NCI-H82 (cell line): Measurements from ENCODE around the gene TACSTD2.
"Not testable (repeated sequence)": the region's sequence is repeated elsewhere in the genome, so short reads cannot be mapped to it uniquely, and the experiment has no call there.

Experiments used
- DNase-seq: peaks from one replicate; lab custom pipeline; 2025; lab: John Stamatoyannopoulos, UW

Gene TACSTD2

DNA sequence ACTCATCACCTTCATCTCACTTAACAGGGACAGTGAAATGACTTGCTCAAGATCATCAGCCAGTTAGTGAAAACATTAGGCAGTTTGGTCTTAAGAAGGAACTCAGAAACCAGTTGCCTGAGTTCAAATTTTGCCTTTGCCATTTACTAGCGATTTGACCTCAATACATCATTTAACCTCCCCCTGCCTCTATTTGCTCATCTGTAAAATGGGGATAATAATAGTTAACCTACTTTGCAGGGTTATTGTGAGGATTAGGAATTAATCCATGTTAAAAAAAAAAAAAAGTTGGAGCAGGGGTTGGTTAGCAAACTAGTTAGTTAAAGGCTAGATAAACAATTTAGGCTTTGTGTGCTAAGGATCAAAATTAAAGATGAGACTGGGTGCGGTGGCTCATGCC is 10.6 kb upstream of the TACSTD2 start:
- DNase-seq = no peak

DNA sequence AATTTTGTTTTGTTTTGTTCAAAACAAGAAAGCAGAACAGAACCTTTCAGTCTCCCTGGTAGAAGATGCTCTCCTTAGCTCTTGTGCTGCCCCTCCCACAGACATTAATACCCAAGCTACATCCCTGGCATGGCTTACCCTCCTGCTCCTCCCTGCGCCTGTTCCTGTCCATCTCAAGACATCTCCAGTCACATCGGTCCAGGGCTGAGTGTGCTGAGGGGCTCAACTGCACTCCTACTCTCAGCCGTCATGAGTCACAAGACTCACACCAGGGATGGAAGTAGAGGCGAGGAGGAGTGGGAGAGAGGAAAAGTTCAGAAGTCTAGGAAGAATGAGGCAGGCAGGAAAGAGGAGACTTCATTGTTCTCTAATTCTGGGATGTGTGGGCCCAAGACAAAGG is 9.2 kb upstream of the TACSTD2 start:
- no peak for DNase-seq

DNA sequence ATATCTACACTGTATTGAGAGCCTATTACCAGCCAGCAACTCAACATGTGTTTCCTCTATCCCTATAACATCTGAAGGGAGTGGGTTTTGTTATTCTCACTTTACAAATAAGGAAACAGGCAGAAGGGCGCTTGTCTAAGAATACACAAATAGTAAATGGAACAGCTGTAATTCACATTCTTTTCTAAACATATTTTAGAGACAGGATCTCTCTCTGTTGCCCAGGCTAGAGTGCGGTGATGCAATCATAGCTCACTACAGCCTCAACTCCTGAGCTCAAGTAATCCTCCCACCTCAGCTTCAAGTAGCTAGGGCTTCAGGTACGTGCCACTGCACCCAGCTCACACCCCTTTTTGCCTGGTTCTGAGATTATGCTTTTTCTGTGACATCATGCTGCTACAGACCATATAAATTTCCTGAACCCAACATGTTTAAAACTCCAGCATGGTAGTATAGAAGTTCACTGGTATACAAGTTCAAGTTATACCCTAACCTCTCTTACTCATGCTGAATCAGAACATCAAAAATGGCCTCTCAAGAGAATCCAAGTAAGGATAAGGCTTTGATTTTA is 8.6 kb upstream of the TACSTD2 start:
- no peak for DNase-seq

DNA sequence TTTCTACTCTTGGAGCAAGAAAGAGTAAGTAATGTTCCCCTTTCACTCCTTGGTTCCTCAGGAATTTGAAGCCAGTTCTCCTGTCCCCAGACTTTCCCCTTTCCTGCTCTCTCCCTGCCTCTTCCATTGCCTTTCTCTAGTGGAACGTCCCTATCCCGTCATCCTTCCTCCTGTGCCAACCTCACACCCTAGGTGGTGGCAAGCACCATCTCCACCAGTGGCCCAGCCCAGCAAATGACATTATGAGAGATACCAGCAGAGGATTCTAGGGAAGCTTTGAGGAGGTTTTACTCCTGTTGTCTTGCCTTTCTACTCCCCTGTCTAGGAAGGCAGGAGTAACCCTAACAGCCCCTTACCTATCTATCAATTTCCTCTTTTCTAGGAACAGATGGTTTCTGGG is 8.1 kb upstream of the TACSTD2 start:
- DNase-seq = no peak

DNA sequence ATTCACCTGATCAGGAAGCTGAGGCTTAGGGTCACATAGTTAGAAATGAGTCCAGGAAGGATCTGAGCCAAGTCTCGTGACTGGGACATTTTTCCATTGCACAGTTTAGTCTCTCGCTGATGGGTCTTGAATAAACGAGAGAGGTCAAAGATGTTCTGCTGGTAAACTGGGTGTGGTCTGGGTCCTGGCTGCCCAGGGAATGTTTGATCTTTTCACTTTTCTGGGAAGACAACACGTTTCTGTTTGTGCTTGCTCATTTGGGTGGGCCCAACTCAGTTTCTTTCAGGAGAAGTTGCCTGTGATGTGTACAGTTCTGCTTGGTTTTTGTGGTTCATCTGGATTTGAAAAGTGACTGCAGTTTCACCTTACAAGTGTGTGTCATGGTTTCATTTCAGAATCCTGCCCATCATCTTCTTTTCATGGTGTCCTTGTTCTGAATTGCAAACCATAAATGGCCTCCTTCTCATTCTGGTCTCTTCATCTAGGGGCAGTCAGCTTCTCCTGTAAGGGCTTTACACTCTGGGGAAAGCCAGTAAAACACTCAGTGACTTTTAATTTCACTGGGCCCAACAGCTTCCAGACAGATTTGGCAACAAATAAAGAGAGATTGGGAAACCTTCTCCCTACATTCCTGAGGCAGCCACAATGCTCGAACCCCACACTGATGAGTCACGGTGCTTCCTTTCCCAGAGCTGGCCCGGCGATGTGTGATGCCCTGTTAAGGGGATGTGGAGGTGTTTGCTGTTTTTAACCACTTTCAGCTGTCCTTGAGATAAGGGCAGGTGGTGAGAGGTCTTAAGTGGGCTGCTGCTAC is 7.2 kb upstream of the TACSTD2 start:
- DNase-seq = no peak

DNA sequence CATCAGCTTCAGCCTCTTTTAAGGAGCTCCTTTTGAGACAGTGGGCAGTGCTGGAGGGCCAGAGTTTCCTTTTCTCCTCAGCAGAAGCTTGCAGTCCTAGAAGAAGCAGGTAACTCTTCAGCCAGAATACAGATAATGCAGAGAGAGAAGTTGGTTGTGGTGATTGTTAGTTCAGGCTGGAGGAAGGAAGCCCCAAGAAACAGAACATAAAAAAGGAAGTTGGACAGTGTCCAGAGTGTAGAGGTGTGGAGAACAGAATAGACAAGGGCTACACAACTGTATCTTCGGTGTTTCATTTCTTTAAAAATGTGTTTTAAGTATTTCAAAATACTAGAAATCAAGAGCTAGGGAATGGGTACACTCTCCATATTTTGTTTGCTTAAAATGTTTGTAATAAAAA is 6.4 kb upstream of the TACSTD2 start:
- DNase-seq = no peak

DNA sequence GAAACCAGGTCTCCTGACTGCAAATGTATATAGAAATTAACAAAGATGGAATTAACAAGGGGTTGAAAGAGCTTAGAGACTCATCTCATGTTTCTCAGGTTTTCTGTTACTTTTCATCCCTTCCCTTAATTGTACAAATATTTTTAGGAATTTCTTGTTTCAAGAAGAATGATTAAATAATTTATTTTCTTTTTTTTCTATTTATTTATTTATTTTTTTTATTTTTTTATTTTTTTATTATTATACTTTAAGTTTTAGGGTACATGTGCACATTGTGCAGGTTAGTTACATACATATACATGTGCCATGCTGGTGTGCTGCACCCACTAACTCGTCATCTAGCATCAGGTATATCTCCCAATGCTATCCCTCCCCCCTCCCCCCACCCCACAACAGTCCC is 5.1 kb upstream of the TACSTD2 start:
- not testable (repeated sequence) for DNase-seq

DNA sequence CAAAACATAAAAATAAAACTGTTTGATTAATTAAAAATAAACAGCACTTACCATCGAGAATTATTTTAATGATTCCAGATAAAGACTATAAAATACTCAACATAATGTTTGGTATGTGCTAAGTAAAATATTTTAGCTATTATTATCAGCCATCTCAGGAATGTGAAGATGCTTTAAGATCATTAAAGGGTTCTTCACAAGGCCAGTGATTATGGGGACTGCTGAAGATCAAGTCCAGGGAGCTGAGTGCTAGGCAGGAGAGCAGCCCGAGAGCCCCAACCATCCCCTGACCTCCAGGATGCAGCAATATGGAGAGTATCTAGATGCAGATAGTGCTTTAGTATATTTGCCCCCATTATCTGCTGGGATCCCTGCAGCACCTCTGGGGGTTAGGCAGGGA is 4.6 kb upstream of the TACSTD2 start:
- no peak for DNase-seq

DNA sequence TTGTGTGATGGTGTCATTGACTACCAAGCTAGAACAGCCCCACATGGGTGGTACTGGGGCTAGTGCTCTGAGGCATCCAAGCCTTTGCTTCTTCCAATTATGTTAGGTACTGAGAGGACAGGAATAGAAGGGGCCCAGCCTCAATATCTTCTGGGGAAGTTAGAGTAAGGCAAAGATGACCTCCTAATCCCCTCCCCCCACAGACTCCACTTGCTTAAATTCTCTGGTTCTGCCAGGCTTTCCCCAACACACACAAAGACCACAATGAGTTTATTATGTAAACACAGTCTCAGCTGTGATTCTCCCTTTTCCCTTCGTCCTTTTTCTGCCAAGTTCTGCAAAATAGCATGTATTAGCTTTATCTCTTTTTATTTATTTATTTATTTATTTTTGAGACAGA is 3.1 kb upstream of the TACSTD2 start:
- no peak for DNase-seq

DNA sequence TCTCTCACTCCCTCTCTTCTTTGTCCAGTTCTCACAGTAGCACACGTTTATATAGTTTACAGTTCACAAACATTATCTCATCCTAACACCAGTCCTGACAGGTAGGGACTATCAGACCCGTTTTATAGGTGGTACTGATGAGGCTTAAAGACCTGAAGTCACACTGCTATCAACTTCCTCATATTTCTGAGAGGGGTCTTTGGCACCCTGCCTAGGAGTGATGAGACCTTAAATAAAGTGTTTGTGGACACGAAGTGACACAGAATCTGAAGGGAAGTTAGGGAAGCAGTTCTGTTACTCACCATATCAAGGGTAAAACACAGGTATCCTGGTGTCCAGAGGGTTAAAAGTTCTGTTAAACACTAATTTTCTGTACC is 590 bp upstream of the TACSTD2 start:
- DNase-seq = no peak

DNA sequence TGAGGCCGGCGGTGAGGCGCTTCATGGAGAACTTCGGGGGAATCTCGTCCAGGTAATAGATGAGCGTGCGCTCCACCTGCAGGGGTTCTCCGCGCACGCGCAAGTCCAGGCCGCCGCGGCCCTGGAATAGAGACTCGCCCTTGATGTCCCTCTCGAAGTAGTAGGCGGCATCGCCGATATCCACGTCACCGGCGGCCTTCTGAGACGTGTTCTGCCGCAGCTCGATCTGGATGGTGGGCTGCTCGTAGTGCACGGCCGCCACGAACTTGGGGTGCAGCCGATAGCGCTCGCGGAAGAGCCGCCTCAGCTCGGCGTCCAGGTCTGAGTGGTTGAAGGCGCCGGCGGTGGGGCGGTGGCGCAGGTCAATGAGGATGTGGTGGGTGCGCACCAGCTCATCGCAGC is 726 bp downstream of the TACSTD2 start:
- DNase-seq = no peak

DNA sequence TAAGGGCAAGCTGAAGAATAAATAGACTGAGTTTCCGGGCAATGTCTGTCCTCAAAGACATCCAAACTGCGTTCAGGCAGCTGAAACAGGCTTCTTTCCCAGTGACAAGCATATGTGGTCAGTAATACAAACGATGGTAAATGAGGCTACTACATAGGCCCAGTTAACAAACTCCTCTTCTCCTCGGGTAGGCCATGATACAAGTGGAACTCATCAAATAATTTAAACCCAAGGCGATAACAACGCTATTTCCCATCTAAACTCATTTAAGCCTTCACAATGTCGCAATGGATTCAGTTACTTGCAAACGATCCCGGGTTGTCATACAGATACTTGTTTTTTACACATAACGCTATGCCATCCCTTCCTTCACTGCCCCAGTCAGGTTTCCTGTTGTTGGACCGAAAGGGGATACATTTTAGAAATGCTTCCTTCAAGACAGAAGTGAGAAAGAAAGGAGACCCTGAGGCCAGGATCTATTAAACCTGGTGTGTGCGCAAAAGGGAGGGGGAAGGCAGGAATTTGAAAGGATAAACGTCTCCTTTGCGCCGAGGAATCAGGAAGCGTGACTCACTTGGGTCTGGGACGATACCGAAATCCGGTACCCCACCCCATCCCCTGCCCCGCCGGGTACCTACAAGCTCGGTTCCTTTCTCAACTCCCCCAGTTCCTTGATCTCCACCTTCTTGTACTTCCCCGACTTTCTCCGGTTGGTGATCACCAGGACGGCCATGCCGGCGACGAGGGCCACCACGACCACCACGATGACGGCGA is 1.3 kb downstream of the TACSTD2 start:
- DNase-seq = no peak

DNA sequence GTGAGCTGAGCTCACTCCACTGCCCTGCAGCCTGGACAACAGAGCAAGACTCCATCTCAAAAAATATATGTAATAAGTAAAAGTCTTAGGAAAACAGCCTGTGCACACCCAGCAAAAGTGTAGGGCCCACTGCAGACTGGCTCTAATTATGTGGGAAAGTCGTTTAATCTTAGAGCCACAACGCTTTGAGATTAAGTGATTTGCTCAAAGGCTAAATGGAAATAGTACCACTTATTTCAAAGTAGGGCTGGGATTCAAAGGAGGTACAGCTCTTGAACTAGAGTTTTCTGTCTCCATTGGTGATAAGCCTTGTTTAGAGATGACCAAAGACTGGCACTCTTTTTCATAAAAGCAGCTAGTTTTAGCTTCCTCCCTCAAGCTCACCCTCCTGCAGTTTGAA is 2.2 kb downstream of the TACSTD2 start:
- no peak for DNase-seq

DNA sequence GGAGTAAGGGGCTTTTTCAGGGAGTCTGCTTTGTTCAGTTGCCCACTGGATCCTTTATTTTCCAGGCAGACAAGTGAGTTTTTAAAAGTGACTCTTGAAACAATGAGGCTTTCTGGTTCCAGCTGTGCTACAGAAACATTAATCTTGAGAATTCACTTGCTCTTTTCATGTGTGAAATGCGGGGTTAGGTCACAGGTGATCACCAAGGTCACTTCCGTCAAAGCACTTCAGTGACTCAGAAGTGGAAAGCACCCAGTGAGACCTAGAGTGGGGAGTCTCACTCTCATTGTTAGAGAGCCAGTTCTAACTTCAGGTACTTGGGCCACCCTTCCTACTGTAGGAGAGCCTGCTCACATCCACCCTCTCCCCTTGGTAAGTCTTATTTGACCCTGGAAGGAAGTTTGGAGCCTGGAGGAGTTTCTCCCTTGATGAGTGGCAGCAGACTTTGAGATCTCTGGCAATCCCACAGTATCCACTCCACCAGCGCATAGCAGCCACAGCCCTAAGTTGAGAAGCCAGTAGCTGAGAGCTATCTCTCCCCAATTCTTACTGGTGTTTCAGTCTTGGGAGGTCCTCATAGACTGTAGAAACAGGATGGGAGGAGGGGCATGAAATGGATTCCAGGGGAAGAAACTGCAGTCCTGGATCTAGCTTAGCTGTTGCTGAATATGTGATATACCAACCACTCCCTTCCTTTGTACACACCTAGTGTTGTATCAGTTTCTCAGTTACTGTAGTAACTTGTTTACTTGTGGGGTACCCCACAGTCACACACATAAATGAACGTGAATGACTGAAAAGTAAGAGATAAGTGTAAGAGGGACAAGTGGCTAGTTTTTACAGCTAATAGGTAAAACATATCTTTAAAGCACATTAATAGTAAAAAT is 3.1 kb downstream of the TACSTD2 start:
- no peak for DNase-seq

DNA sequence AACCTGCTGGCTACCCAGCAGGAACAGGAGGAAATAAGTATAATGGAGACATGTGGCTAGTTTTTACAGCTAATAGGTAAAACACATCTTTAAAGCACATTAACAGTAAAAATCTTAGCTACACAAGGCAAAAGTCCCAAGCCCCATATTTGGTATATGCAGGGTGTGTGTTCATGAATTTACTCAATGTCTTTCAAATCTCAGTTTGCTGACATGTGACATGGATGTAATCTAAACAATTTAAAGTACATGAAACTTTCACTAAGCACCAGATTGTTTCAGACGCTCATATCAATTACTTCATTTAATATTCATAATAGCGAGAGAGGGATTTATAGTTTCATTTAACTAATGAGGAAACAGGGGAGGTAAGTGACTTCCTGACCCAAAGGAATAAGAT is 3.9 kb downstream of the TACSTD2 start:
- DNase-seq = no peak

DNA sequence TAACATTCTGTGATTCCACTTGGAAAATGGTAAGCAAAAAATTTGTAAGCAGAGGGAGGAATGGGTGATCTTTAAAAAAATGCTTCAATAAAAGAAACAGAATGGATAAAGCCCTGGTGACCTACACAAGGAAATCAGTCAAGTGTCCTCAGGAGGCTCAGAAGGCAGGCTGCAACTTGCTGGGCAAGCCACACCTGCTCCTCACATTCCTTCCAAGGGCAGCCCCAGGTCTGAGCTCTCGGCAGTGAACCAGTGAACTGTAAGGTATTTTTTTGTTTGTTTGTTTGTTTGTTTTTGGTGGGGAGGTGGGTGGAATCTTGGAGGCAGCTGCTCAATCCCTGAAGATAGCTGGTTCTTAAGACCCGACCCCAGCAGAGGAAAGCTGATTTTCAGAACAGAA is 4.4 kb downstream of the TACSTD2 start:
- DNase-seq = no peak

DNA sequence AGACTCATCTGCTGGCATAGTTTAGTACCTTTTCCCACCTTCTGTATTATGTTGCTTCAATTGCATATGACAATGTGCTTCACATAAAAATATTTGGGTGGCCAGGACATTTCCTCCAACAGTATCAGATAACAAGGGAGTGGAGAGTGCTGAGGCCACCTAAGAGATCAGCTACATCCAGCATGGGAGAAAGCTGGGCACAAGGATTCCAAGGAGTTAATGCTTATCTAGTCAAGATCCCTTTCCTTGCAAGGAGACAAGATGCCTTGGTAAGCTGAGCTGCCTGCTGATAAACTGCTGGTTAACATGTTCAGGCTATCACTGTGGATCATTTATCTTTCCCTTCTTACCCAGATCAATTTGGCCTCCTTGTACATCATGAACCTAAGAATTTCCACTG is 5.4 kb downstream of the TACSTD2 start:
- DNase-seq = no peak

DNA sequence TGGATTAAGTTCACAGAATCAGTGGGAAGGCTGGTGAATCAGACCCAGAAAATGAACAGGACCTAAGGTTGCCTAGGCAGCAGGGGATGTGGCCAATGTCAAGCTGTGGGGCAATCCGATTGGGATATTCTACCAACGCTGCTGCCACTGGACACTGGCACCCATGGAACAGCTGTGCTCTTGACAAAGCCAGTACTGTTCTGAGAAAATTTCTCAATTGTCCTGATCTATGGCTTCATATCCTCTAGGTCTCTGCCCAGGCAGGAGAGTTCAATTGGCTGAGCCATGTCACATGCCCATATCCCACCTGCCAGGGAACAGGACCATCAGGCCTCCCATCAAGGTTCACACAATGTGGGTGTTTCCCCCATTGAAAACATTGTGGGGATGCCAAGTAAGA is 6.2 kb downstream of the TACSTD2 start:
- no peak for DNase-seq

DNA sequence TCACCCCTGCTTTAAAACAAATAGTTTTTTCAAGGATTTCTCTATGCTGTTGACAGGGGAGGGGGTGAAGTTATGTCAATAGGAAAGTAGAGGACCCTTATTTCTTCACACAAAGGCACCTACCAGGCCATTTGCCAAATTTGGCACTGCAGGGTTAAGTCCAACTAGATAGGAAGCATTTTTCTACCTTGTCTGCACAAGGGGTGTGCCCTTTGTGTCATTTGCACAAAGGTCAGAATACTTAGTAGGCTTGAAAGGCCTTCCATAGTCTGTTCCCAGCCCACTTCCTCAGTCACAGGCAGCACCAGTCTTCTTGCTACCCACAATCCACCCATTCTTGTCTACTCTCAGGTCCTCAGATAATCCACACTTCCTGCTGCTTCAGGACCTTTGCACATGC is 7.0 kb downstream of the TACSTD2 start:
- DNase-seq = no peak

DNA sequence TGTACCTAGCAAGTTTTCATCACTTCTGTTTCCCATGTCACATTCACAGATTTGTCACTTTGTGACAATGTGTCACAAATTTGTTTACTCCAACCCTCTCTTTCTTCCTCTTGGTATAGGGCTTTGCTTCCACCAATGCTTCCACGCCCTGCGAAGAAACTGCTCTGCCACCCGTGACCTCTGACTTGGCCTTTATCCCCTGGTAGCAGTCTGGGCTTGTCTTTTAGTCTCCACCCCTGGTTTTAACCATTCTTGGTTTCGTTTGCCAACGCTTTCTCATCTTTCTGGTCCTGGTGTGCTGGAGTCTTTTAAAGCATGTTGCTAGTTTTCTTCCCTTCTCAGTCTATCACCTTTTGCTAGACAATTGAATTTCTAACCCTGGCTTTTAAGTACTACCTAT is 8.1 kb downstream of the TACSTD2 start:
- no peak for DNase-seq

DNA sequence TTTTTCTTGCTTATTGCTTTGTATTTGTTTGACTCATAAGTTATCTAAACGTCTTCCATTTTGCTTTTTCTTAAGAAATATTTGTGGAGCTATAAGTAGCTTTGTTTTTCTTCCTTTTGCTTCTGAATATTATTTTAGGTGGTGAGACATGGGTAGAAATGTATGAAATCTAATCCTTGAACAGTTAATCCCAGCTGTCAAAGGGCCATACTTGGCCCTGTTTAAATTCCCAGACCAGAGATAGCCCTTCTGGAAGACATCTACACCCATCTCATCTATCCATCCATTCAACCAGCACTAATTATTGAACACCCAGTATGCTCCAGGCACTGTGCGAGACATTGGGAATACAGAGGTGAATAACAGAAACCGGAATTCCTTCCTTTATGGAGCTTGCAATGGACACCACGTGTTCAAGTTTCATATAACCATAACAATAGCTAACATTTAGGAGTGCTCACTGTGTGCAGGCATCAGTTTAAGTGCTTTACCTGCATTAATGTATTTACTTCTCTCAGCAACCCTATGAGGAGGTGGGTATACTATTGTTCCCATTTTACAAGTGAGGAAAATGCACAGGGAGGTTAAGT is 8.7 kb downstream of the TACSTD2 start:
- DNase-seq = no peak

DNA sequence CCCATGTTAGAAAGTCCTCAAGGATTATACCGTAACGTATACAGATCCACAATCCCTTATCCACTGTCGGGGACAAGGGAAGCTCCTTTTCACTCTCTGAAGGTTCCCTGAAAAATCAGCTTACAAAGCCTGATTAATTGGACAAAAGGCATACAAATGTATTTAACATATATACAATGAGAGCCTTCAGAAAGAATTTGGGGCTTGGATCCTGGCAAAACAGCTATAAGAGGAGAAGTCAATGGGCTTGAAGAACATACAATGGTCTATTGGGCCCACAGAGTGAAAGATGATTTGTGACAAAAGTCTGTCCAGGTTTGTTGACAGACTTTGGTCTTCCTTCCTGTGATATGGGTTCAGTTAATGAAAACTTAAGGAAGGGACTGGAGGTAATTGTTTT is 10.7 kb downstream of the TACSTD2 start:
- DNase-seq = no peak
